DMS114 treated with DMSO at 0.1 percent for 48 hours (cell line): Measurements from ENCODE around the gene BIN2.
"Not testable (repeated sequence)": the region's sequence is repeated elsewhere in the genome, so short reads cannot be mapped to it uniquely, and the experiment has no call there.

Experiments
- DNase-seq: peaks from one replicate; lab custom pipeline; 2025; ENCODE audit not compliant: unreplicated experiment; lab: John Stamatoyannopoulos, UW

Gene BIN2

GRCh38 chr12:51318057-51318806, 5.7 kb downstream of the BIN2 start:
- not testable (repeated sequence) for DNase-seq

GRCh38 chr12:51311389-51311788, 12.6 kb downstream of the BIN2 start:
- DNase-seq = no peak

GRCh38 chr12:51307655-51308593, 16.1 kb downstream of the BIN2 start:
- DNase-seq = no peak

- no peak for DNase-seq
Observed at GRCh38 chr12:51306507-51306906, 17.5 kb downstream of the BIN2 start.

- not testable (repeated sequence) for DNase-seq
Observed at GRCh38 chr12:51300768-51301167, 23.2 kb downstream of the BIN2 start.

- DNase-seq = no peak
Observed at GRCh38 chr12:51295651-51296050, 28.3 kb downstream of the BIN2 start.

- DNase-seq = not testable (repeated sequence)
Observed at GRCh38 chr12:51294097-51294496, 29.9 kb downstream of the BIN2 start.

GRCh38 chr12:51293696-51294095, 30.3 kb downstream of the BIN2 start:
- DNase-seq = no peak

- DNase-seq = not testable (repeated sequence)
Observed at GRCh38 chr12:51291603-51292513, 32.1 kb downstream of the BIN2 start.

- DNase-seq = no peak
Observed at GRCh38 chr12:51285843-51286242, 38.1 kb downstream of the BIN2 start.

- no peak for DNase-seq
Observed at GRCh38 chr12:51281202-51281924, 42.6 kb downstream of the BIN2 start.

GRCh38 chr12:51275088-51275487, 48.9 kb downstream of the BIN2 start:
- DNase-seq = no peak

- not testable (repeated sequence) for DNase-seq
Observed at GRCh38 chr12:51272810-51273209, 51.2 kb downstream of the BIN2 start.

GRCh38 chr12:51270951-51271518, 52.9 kb downstream of the BIN2 start:
- no peak for DNase-seq

GRCh38 chr12:51270067-51270950, 53.7 kb downstream of the BIN2 start, which contains the start of gene SMAGP:
Gene SMAGP (minus strand): TSS chr12:51270415. CDS start chr12:51269278, 1,137 bp downstream.
- DNase-seq = no peak

- DNase-seq = no peak
Observed at GRCh38 chr12:51269174-51270066, 54.6 kb downstream of the BIN2 start.

GRCh38 chr12:51265024-51265423, 59.0 kb downstream of the BIN2 start:
- no peak for DNase-seq

GRCh38 chr12:51264297-51264696, 59.7 kb downstream of the BIN2 start:
- no peak for DNase-seq
